PFSK-1 (cell line): ENCODE measurements around the gene HIRA.

Experiments
- POLR2AphosphoS5 ChIP-seq: IDR thresholded peaks from 2 replicates; pipeline ENCODE4 v1.6.1; 2012; ENCODE audit warnings: low read depth, mild to moderate bottlenecking, control low read depth, low read length, moderate library complexity
- REST ChIP-seq, 2 experiments: IDR thresholded peaks; 2 replicates each; pipeline versions ENCODE4 v1.6.1 to v1.8.0; 2011 to 2012; ENCODE audit warnings: low read depth in 2 of 2, low read length in 2 of 2, control low read depth in 1 of 2, inconsistent platforms in 1 of 2, mild to moderate bottlenecking in 1 of 2, moderate library complexity in 1 of 2; ENCODE audit not compliant: insufficient read depth in 1 of 2

DNA sequence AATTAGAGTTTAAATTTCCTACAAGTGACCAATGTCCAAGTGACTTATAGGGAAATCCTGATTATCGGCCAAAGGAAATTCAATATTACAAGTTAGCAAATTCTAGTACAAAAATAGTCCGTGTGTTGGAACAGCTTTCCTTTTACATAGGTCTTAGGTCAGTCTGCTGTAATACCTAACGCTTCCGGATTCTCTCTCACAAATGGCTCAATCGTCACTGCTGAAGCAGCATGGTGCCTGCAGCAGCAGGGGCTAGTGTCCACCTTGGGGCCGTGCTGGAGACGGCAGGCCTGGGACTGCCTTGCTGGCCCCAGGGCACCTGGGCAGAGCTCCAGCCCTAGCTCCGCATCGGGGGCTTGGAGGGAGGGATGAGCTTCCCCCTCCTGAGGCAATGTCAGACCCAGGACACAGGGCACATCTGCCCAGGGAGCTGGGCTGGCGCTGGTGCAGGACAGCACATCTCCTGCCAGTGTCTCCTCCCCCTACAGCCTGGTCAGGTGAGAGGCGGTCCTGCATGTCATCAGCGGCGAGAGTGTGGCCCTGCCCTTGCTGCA lies 100.6 kb downstream of the HIRA start:
- TF ChIP-seq REST (IDR thresholded peaks at IDR 0.05; ENCODE audit: insufficient read depth in 1 of 2, low read depth in 2 of 2, low read length in 2 of 2) (no peak), POLR2AphosphoS5 (no peak)
